ENCODE data around the gene POLR2E. TPM values are rescaled to one million over a fixed set of nuclear protein-coding genes. Genes with fewer than 3 reads are reported as not detected.
A peak's percentile ranks its signal among the peaks of the same experiment; 100 is the strongest.

The POLR2E gene
- total and polyA plus RNA-seq, 2 donors from 2014 or later = 158 to 189 TPM

GRCh38 chr19:1074544-1075283, 20.5 kb downstream of the POLR2E start:
- Histone ChIP-seq H3K4me3 (ENCODE audit: low read length in 3 of 3) (no peak overlapping the region), H3K27me3 (ENCODE audit: control insufficient read depth, insufficient read depth, low read length) (peaks cover 10% of the 10 kb centered on the region), H3K36me3 (ENCODE audit: control insufficient read depth in 2 of 3, insufficient read depth in 3 of 3, low read length in 3 of 3) (no peaks in the 10 kb centered on the region), H3K27ac (ENCODE audit: low read depth in 2 of 2, low read length in 2 of 2) (no peak overlapping the region), H3K4me1 (ENCODE audit: control insufficient read depth in 2 of 3, insufficient read depth in 2 of 3, low read depth in 1 of 3, low read length in 3 of 3) (no peaks in the 10 kb centered on the region), H3K9ac (ENCODE audit: low read length in 3 of 3) (no peak overlapping the region), H3K9me3 (ENCODE audit: control insufficient read depth in 2 of 3, insufficient read depth in 1 of 3, low read length in 3 of 3) (no peaks in the 10 kb centered on the region)
- FAIRE-seq (no peak), DNase-seq (peak in 2 of 5 donors; percentile 52 to 96)
- intact Hi-C loops (cut with DNase I) = no loop called here
- TF ChIP-seq, protein P1, sequence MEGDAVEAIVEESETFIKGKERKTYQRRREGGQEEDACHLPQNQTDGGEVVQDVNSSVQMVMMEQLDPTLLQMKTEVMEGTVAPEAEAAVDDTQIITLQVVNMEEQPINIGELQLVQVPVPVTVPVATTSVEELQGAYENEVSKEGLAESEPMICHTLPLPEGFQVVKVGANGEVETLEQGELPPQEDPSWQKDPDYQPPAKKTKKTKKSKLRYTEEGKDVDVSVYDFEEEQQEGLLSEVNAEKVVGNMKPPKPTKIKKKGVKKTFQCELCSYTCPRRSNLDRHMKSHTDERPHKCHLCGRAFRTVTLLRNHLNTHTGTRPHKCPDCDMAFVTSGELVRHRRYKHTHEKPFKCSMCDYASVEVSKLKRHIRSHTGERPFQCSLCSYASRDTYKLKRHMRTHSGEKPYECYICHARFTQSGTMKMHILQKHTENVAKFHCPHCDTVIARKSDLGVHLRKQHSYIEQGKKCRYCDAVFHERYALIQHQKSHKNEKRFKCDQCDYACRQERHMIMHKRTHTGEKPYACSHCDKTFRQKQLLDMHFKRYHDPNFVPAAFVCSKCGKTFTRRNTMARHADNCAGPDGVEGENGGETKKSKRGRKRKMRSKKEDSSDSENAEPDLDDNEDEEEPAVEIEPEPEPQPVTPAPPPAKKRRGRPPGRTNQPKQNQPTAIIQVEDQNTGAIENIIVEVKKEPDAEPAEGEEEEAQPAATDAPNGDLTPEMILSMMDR (IDR thresholded peaks at IDR 0.05; ENCODE audit: borderline replicate concordance, extremely low read depth, insufficient read depth) = no peak

DNA sequence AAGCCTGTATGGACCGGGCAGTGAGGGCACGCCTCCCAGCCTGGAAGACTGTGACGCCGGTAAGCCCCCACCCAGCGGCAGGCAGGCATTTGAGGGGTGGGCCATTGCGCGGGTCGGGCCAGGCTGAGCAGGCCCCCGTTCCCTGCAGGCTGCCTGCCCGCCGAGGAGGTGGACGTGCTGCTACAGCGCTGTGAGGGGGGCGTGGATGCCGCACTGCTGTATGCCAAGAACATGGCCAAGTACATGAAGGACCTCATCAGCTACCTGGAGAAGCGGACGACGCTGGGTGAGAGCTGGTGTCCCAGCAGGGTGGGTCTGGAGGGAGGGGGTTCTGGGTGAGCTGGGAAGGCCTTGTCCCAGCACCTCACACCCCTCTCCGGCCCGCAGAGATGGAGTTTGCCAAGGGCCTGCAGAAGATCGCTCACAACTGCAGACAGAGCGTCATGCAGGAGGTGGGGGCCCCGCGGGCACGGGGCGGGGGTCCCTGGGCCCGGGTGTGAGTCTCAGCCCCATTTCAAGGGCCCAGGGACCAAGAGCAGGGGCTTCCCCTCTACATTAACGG, 21.1 kb downstream of the POLR2E start:
- H3K9me3 ChIP-seq (ENCODE audit: control insufficient read depth in 2 of 3, insufficient read depth in 1 of 3, low read length in 3 of 3) = no peaks in the 10 kb centered on the region
- H3K4me1 ChIP-seq (ENCODE audit: control insufficient read depth in 2 of 3, insufficient read depth in 2 of 3, low read depth in 1 of 3, low read length in 3 of 3) = peaks cover 0 to under 1% (median 0%) of the 10 kb centered on the region in 3 donors
- intact Hi-C loops (cut with DNase I) = no loop called here
- H3K4me3 ChIP-seq (ENCODE audit: low read length in 3 of 3) = no peak overlapping the region
- no peak overlapping the region for H3K27ac ChIP-seq (ENCODE audit: low read depth in 2 of 2, low read length in 2 of 2)
- FAIRE-seq = no peak
- no peaks in the 10 kb centered on the region for H3K36me3 ChIP-seq (ENCODE audit: control insufficient read depth in 2 of 3, insufficient read depth in 3 of 3, low read length in 3 of 3)
- no peak overlapping the region for H3K9ac ChIP-seq (ENCODE audit: low read length in 3 of 3)
- DNase-seq = no peak
- TF ChIP-seq, protein P1 (IDR thresholded peaks at IDR 0.05; ENCODE audit: borderline replicate concordance, extremely low read depth, insufficient read depth) = no peak
- H3K27me3 ChIP-seq (ENCODE audit: control insufficient read depth, insufficient read depth, low read length) = peaks cover 16% of the 10 kb centered on the region

DNA sequence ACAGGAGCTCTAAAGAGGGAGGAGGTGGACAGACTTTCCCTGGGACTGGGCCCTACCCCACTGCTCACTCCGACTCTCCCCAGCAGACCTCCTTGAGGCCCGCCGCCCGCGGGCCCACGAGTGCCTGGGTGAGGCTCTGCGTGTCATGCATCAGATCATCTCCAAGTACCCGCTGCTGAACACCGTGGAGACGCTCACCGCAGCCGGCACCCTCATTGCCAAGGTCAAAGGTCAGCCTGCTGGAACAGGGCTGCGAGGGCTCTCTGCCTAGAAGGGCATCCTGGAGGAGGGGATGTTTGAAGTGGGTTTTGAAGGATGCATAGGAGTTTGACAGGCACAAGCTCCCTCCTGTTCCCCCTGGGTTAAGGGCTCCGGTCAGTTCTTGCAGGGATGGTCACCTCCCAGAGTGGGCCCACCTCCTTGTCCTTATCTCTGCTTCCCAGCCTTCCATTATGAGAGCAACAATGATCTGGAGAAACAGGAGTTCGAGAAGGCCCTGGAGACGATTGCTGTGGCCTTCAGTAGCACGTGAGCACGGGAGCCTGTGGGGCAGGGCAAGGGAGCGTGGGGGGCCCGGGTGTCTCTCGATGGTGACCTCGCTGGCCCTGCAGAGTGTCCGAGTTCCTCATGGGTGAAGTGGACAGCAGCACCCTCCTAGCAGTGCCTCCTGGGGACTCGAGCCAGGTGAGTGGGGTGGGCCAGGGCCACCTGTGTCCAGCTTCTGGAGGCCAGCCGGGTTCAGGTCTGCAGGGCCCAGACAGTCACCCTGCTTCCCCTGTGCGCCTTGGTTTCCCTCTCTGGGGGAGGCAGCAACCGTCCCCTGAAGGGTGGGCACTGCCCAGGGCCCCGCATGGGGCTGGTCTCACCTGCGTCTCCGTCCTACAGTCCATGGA, 21.9 kb downstream of the POLR2E start:
- H3K4me3 ChIP-seq (ENCODE audit: low read length in 3 of 3) = no peak overlapping the region
- H3K4me1 ChIP-seq (ENCODE audit: control insufficient read depth in 2 of 3, insufficient read depth in 2 of 3, low read depth in 1 of 3, low read length in 3 of 3) = peaks cover 0 to 6% (median 0%) of the 10 kb centered on the region in 3 donors
- TF ChIP-seq, protein P1 (IDR thresholded peaks at IDR 0.05; ENCODE audit: borderline replicate concordance, extremely low read depth, insufficient read depth) = no peak
- no peak for FAIRE-seq
- no peak overlapping the region for H3K27ac ChIP-seq (ENCODE audit: low read depth in 2 of 2, low read length in 2 of 2)
- peaks cover 20% of the 10 kb centered on the region for H3K27me3 ChIP-seq (ENCODE audit: control insufficient read depth, insufficient read depth, low read length)
- no peak overlapping the region for H3K9ac ChIP-seq (ENCODE audit: low read length in 3 of 3)
- intact Hi-C loops (cut with DNase I) = no loop called here
- no peak for DNase-seq
- no peaks in the 10 kb centered on the region for H3K9me3 ChIP-seq (ENCODE audit: control insufficient read depth in 2 of 3, insufficient read depth in 1 of 3, low read length in 3 of 3)
- no peaks in the 10 kb centered on the region for H3K36me3 ChIP-seq (ENCODE audit: control insufficient read depth in 2 of 3, insufficient read depth in 3 of 3, low read length in 3 of 3)
